ENCODE measurements around the gene CSTF3.

The CSTF3 gene

DNA sequence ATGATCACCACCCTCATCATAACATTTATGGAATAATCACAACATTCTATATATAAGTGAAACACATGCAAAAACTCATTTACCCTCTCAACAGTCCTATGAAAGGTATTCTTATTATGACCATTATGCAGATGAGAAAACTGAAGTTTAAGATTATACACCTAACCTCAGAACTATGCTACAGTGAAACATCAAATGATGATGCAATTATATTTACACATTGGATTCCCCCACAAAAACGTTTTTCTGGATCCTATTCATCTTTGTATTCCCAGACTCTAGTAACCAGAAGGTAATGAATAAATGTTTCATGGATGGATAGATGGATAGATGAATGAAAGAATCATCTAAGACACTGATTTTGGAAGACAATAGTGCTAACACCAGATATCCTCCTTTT is 67.1 kb downstream of the CSTF3 start:
- no peak for TF ChIP-seq EZH2 (IDR thresholded peaks at IDR 0.05; ENCODE audit: borderline replicate concordance, low read length)
- TF ChIP-seq, protein P1, sequence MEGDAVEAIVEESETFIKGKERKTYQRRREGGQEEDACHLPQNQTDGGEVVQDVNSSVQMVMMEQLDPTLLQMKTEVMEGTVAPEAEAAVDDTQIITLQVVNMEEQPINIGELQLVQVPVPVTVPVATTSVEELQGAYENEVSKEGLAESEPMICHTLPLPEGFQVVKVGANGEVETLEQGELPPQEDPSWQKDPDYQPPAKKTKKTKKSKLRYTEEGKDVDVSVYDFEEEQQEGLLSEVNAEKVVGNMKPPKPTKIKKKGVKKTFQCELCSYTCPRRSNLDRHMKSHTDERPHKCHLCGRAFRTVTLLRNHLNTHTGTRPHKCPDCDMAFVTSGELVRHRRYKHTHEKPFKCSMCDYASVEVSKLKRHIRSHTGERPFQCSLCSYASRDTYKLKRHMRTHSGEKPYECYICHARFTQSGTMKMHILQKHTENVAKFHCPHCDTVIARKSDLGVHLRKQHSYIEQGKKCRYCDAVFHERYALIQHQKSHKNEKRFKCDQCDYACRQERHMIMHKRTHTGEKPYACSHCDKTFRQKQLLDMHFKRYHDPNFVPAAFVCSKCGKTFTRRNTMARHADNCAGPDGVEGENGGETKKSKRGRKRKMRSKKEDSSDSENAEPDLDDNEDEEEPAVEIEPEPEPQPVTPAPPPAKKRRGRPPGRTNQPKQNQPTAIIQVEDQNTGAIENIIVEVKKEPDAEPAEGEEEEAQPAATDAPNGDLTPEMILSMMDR (IDR thresholded peaks at IDR 0.05; ENCODE audit: low read length), result no peak
- Histone ChIP-seq H3K27me3 (ENCODE audit: insufficient read depth, low read length) (no peaks in the 10 kb centered on the region), H3F3A (ENCODE audit: insufficient read depth, low read length) (no peaks in the 10 kb centered on the region), H3K4me3 (ENCODE audit: low read depth, low read length, poor library complexity, severe bottlenecking) (no peak overlapping the region), H3K4me1 (ENCODE audit: insufficient read depth, low read length, severe bottlenecking) (no peaks in the 10 kb centered on the region), H3K9me2 (ENCODE audit: low read depth, low read length) (no peaks in the 10 kb centered on the region), H2AFZ (ENCODE audit: low read length) (no peak overlapping the region), H3K9me3 (ENCODE audit: low read length) (no peaks in the 10 kb centered on the region), H3K36me3 (ENCODE audit: insufficient read depth, low read length) (peaks cover 81% of the 10 kb centered on the region), H4K20me1 (ENCODE audit: insufficient read depth, low read length) (no peaks in the 10 kb centered on the region), H3K27ac (ENCODE audit: low read depth, low read length, poor library complexity, severe bottlenecking) (no peak overlapping the region), H3K9ac (ENCODE audit: low read length) (no peak overlapping the region), H3K4me2 (ENCODE audit: low read length) (no peak overlapping the region), H3K79me2 (ENCODE audit: insufficient read depth, low read length) (no peaks in the 10 kb centered on the region)

DNA sequence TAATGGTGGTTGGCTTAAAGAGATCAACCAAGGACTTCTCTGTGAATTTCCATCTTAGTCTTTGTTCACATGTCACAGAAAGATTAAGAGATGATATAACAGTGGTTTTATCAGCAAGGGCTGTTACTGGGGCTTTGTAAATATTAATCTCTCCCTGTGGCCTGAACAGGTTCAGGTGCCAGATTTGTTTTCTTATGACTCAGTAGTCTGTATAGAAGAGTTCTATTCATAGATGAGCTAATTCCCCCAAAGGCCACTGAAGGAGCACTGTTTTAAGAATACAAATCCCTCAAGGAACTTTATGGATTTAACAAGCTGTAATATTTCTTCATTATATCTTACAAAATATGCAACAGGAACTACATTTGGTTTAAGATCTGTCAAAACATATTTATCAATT is 71.5 kb downstream of the CSTF3 start:
- H3K79me2 ChIP-seq (ENCODE audit: insufficient read depth, low read length), result no peaks in the 10 kb centered on the region
- TF ChIP-seq, protein P1 (IDR thresholded peaks at IDR 0.05; ENCODE audit: low read length), result no peak
- TF ChIP-seq EZH2 (IDR thresholded peaks at IDR 0.05; ENCODE audit: borderline replicate concordance, low read length), result no peak
- no peak overlapping the region for H3K9ac ChIP-seq (ENCODE audit: low read length)
- no peaks in the 10 kb centered on the region for H3K9me3 ChIP-seq (ENCODE audit: low read length)
- no peaks in the 10 kb centered on the region for H3F3A ChIP-seq (ENCODE audit: insufficient read depth, low read length)
- H3K36me3 ChIP-seq (ENCODE audit: insufficient read depth, low read length), result peaks cover 75% of the 10 kb centered on the region
- no peaks in the 10 kb centered on the region for H3K9me2 ChIP-seq (ENCODE audit: low read depth, low read length)
- no peak overlapping the region for H3K4me2 ChIP-seq (ENCODE audit: low read length)
- no peaks in the 10 kb centered on the region for H4K20me1 ChIP-seq (ENCODE audit: insufficient read depth, low read length)
- H3K4me3 ChIP-seq (ENCODE audit: low read depth, low read length, poor library complexity, severe bottlenecking), result no peak overlapping the region
- no peak overlapping the region for H2AFZ ChIP-seq (ENCODE audit: low read length)
- H3K27ac ChIP-seq (ENCODE audit: low read depth, low read length, poor library complexity, severe bottlenecking), result no peak overlapping the region
- no peaks in the 10 kb centered on the region for H3K27me3 ChIP-seq (ENCODE audit: insufficient read depth, low read length)
- H3K4me1 ChIP-seq (ENCODE audit: insufficient read depth, low read length, severe bottlenecking), result no peaks in the 10 kb centered on the region

DNA sequence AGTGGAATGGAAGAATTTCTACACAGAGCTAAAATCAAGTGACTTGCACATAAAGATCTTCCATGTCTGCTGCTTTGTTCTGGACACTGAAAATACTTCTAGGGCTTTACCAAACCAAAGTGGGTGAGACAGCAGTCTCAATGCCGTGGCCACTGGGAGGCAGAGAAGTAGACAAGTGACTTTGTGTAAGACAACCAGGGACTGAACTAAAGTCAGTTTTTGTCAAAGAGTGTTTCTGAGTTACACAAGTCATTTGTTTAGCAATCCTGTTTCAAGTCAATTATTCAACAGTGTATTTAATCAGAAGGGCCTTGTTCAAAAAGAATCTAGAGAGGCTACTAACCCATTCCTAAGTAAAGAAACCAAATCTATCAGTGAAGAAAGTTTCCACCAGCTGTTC is 75.3 kb downstream of the CSTF3 start:
- Histone ChIP-seq H3K4me1 (ENCODE audit: insufficient read depth, low read length, severe bottlenecking) (no peaks in the 10 kb centered on the region), H3K4me3 (ENCODE audit: low read depth, low read length, poor library complexity, severe bottlenecking) (no peak overlapping the region), H3K9me2 (ENCODE audit: low read depth, low read length) (no peaks in the 10 kb centered on the region), H3K36me3 (ENCODE audit: insufficient read depth, low read length) (peaks cover 81% of the 10 kb centered on the region), H2AFZ (ENCODE audit: low read length) (no peak overlapping the region), H3K79me2 (ENCODE audit: insufficient read depth, low read length) (no peaks in the 10 kb centered on the region), H3K9me3 (ENCODE audit: low read length) (no peaks in the 10 kb centered on the region), H3K27ac (ENCODE audit: low read depth, low read length, poor library complexity, severe bottlenecking) (no peak overlapping the region), H3F3A (ENCODE audit: insufficient read depth, low read length) (no peaks in the 10 kb centered on the region), H3K9ac (ENCODE audit: low read length) (no peak overlapping the region), H4K20me1 (ENCODE audit: insufficient read depth, low read length) (no peaks in the 10 kb centered on the region), H3K4me2 (ENCODE audit: low read length) (no peak overlapping the region), H3K27me3 (ENCODE audit: insufficient read depth, low read length) (no peaks in the 10 kb centered on the region)
- TF ChIP-seq, protein P1 (IDR thresholded peaks at IDR 0.05; ENCODE audit: low read length), result no peak
- no peak for TF ChIP-seq EZH2 (IDR thresholded peaks at IDR 0.05; ENCODE audit: borderline replicate concordance, low read length)
